ENCODE data around the gene TOR4A.
"Not testable (repeated sequence)": the region's sequence is repeated elsewhere in the genome, so short reads cannot be mapped to it uniquely, and the experiment has no call there.

Gene TOR4A

GRCh38 chr9:137239541-137240200 is 37.9 kb upstream of the TOR4A start:
- DNase-seq = not testable (repeated sequence)

- DNase-seq = peak; percentile 66
Measured at GRCh38 chr9:137240318-137240840, 37.1 kb upstream of the TOR4A start.

GRCh38 chr9:137240841-137241489 is 36.6 kb upstream of the TOR4A start, which contains the start of gene TUBB4B:
TSS of gene TUBB4B (plus strand) at chr9:137241287. CDS start at chr9:137241361, 74 bp downstream.
- peak; percentile 98 for DNase-seq

GRCh38 chr9:137241490-137242268 is 35.8 kb upstream of the TOR4A start:
- peak; percentile 61 for DNase-seq

- no peak for DNase-seq
Measured at GRCh38 chr9:137242269-137243203, 35.0 kb upstream of the TOR4A start.

- DNase-seq = not testable (repeated sequence)
Measured at GRCh38 chr9:137243266-137243625, 34.3 kb upstream of the TOR4A start.

- DNase-seq = no peak
Measured at GRCh38 chr9:137243626-137244485, 33.7 kb upstream of the TOR4A start.

GRCh38 chr9:137244486-137245449 is 32.8 kb upstream of the TOR4A start:
- no peak for DNase-seq

GRCh38 chr9:137245450-137246421 is 31.8 kb upstream of the TOR4A start:
- DNase-seq = no peak

- no peak for DNase-seq
Measured at GRCh38 chr9:137247135-137247915, 30.2 kb upstream of the TOR4A start.

GRCh38 chr9:137247916-137248175 is 29.7 kb upstream of the TOR4A start:
- no peak for DNase-seq

- DNase-seq = no peak
Measured at GRCh38 chr9:137250329-137251193, 27.0 kb upstream of the TOR4A start.

- no peak for DNase-seq
Measured at GRCh38 chr9:137251194-137251461, 26.4 kb upstream of the TOR4A start, which contains the start of gene STPG3. TSS of gene STPG3 (plus strand) at chr9:137251286. CDS start at chr9:137251287, 1 bp downstream.

- DNase-seq = no peak
Measured at GRCh38 chr9:137251490-137252268, 25.8 kb upstream of the TOR4A start.

- DNase-seq = no peak
Measured at GRCh38 chr9:137252555-137253506, 24.7 kb upstream of the TOR4A start.

Data from stimulated activated naive CD4-positive, alpha-beta T cell treated with Interleukin-2 at 50 U/mL for 16 hours (primary cell).